ENCODE results near the gene SGTA.

SGTA gene

DNA sequence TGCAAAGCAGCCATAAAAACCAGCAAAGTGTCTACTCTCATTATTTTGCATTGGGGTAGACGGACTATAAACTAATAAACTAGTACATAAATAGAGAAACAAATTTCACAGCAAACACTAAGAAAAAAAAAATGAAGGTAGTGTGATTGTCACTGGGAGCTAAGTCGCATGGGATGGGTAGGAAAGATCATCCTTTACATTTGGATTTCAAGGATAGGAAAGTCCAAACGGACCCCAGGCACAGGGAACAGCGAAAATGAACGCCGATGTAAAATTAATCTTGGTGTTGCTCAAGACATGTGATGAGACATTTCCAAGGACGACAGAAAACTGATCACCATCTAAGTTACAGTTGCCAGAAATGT is 690 bp upstream of the SGTA start:
- H3K4me3 ChIP-seq (ENCODE audit: low read length) = peak overlapping the region; percentile 54
- DNase-seq (ENCODE audit: low read depth) = no peak
- TF ChIP-seq, protein P1, sequence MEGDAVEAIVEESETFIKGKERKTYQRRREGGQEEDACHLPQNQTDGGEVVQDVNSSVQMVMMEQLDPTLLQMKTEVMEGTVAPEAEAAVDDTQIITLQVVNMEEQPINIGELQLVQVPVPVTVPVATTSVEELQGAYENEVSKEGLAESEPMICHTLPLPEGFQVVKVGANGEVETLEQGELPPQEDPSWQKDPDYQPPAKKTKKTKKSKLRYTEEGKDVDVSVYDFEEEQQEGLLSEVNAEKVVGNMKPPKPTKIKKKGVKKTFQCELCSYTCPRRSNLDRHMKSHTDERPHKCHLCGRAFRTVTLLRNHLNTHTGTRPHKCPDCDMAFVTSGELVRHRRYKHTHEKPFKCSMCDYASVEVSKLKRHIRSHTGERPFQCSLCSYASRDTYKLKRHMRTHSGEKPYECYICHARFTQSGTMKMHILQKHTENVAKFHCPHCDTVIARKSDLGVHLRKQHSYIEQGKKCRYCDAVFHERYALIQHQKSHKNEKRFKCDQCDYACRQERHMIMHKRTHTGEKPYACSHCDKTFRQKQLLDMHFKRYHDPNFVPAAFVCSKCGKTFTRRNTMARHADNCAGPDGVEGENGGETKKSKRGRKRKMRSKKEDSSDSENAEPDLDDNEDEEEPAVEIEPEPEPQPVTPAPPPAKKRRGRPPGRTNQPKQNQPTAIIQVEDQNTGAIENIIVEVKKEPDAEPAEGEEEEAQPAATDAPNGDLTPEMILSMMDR (conservative IDR thresholded peaks at IDR 0.05; ENCODE audit: low read length) = no peak

DNA sequence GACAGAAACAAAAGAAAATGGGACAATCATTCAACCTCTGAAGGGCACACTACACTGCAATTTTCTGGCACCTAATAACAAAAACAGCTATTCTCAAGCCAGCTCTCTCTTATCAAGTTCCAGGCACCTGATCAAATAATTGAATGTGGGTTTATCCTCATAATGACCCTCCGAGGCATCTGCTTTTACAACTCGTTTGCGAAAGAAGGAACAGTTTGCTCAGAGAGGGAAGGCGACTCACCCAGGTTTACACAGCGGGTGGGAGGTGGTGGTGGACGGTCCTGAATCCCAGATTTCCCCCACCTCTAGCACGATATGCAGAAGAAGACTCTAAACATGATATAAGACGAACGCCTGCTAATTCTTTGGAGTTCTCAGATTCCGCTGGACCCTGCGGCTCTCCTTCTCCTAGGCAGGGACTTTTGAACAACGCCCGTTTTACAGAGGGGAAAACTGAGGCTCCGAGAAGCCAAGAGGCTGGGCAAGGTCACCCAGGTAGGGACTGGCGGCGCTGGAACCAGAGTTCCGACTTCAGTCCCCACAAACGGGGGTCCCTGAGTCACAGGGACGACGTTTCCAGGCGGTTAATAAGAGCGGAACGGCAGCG is 641 bp downstream of the SGTA start:
- TF ChIP-seq, protein P1 (conservative IDR thresholded peaks at IDR 0.05; ENCODE audit: low read length) = no peak
- H3K4me3 ChIP-seq (ENCODE audit: low read length) = peak overlapping the region; percentile 97
- no peak for DNase-seq (ENCODE audit: low read depth)

DNA sequence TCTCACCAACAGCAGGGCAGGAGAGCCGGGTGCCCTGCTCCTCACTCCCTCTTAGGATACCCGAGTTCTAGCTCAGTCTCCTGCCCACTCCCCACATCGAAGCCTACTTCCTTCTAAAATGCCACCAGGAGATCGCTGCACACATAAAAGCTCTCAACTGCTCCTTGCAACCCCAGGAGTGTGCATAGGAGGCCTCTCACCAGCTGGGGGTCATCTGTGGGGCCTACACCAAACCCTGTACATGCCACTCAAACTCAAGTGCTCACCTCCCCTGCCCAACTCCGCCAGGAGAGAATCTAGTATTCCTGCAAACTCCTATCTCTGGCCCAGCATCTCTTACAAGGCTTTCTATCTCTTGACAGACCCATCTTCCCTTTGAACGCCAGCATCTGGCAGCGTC is 2.8 kb downstream of the SGTA start:
- DNase-seq (ENCODE audit: low read depth) = no peak
- H3K4me3 ChIP-seq (ENCODE audit: low read length) = no peak overlapping the region
- TF ChIP-seq, protein P1 (conservative IDR thresholded peaks at IDR 0.05; ENCODE audit: low read length) = no peak

DNA sequence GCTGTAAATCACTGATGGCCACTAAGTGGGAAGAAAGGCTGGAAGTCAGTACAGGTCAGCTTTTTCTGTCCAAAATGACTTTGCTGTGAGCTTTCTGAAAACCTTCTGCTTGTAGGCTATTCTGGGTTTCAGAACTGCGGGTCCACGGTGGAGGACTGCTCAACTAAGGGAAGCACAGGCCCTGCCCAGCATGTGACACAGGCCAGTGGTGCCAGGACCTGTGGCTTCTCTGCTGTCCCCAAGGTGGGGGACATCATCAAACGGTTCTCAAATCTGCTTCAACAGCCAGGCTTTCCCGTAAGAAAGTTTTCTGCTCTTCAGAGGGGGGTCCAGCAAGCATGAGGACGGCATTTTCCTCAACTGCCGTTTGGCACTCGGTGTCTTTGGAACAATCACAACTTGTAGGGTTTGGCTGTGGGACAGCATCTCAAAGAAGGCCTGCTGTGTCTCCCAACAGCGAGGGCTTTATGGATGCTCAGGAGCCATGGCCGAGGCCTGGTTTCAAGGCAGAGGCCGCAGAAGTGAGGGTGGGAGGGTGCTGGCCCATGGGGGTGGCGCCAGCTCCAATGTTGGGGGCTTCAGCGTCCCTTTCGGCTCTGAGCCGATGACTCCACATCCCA is 3.8 kb downstream of the SGTA start:
- H3K4me3 ChIP-seq (ENCODE audit: low read length) = no peak overlapping the region
- DNase-seq (ENCODE audit: low read depth) = no peak
- TF ChIP-seq, protein P1 (conservative IDR thresholded peaks at IDR 0.05; ENCODE audit: low read length) = no peak

DNA sequence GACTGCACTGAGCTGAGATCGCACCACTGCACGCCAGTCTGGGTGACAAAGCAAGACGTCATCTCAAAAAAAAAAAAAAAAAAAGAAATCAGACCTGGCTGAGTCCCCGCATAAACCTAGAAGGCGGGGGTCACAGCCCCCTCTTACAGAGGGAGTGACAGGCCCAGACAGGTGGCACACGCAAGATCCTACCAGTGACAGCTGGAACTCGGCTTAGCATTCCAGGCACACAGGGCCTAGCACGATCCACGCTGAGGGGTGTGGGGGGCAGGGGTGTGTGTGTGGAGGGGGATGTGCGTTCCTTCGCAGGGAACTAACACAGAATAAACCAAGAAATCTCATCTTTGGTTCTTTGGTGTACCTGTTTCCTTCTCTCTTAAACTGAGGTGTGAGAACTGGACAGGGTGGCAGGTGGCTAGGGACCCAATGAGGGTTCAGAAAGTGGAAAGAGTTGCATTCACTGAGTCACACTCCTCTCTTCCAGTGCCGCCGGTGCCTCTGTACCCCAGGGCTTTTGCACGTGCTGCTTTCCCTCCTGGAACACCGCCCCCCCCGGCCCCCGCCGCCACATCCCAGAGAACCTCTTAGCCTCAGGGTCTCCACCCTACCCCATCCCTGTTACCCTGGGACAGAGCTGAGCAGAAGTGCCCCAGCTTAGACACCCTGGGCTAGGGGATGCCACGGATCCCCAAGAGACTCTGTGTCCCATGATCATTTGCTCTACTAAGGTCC is 5.0 kb downstream of the SGTA start:
- H3K4me3 ChIP-seq (ENCODE audit: low read length) = no peak overlapping the region
- DNase-seq (ENCODE audit: low read depth) = no peak
- TF ChIP-seq, protein P1 (conservative IDR thresholded peaks at IDR 0.05; ENCODE audit: low read length) = no peak

DNA sequence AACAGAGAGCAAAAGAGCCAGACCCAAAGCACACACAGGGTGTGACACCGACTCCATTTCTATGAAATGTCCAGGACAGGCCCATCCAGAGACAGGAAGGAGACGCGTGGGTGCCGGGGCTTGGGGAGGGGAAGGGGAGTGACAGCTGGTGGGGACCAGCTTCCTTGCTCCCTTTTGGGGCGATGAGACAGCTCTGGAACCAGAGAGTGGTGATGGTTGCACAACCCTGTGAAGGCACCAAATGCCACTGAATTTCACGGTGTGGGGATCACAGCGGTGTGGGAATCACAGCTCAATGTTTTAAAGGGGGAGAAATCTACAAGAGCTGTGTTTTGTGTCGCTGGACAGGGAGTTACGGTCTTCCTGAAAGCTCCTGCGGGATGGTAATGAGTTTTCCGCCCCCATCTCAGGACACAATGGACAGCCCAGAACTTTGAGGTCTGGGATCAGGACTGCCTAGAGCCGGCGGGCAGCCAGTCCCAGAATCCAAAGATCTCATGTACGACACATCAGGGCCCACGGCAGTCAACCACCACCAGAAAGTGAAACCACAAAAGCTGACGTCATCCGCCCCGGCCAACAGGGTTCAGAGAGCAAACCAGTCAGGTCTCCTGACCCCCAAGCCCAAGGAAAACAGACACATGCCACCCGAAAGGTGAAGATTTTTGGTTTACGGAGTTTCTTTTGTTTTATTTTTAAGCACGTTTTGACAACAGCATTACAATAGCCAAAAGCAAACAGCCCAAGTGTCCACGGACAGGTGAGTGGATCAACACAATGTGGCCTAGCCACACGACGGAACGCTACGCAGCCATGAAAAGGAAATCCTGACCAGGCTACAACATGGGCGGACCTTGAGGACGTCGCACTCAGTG is 7.3 kb downstream of the SGTA start:
- TF ChIP-seq, protein P1 (conservative IDR thresholded peaks at IDR 0.05; ENCODE audit: low read length) = no peak
- no peak overlapping the region for H3K4me3 ChIP-seq (ENCODE audit: low read length)
- peak; percentile 30 for DNase-seq (ENCODE audit: low read depth)
